H1 (cell line): ENCODE data around the gene JMJD1C. TPM values are rescaled to one million over a fixed set of nuclear protein-coding genes. Genes with fewer than 3 reads are reported as not detected.

Experiments used
- CTCF ChIA-PET: fragments of 300-600 bp; sonication (Branson Sonifier 250); formaldehyde crosslinking; loops from one replicate; lab custom pipeline; 2021; ENCODE audit not compliant: partially characterized antibody; lab: Charles Lee
- POLR2A ChIA-PET: fragments of 300-600 bp; sonication (Branson Sonifier 250); formaldehyde crosslinking; loops from one replicate; lab custom pipeline; 2021; ENCODE audit warnings: inconsistent platforms; ENCODE audit not compliant: partially characterized antibody; lab: Charles Lee
- DNase-seq, 2 experiments: peaks; one replicate each; pipeline versions ENCODE4 v3.0.0 to v3.0.0-alpha.2; 2010 to 2022; ENCODE audit warnings: low spot score in 2 of 2, low read depth in 1 of 2, mixed read lengths in 1 of 2
- FAIRE-seq: peaks from 2 replicates; lab custom pipeline; 2011; peaks lifted over from hg19 to GRCh38; lab: Jason Lieb, UNC
- H2AFZ ChIP-seq: 2 replicates; pipeline ENCODE4 v1.8.1; 2012; ENCODE audit warnings: low read length, inconsistent platforms
- H2AK5ac ChIP-seq: 2 replicates; pipeline ENCODE4 v1.6.1; 2013; ENCODE audit warnings: low read depth, low read length
- H2BK120ac ChIP-seq: replicated peaks from 2 replicates; pipeline ENCODE3; 2013; ENCODE audit warnings: low read depth, low read length, inconsistent platforms
- H2BK12ac ChIP-seq: 2 replicates; pipeline ENCODE4 v1.6.1; 2013; ENCODE audit warnings: low read depth, low read length
- H2BK15ac ChIP-seq: 2 replicates; pipeline ENCODE4 v1.6.1; 2013; ENCODE audit warnings: low read length
- H2BK20ac ChIP-seq: 2 replicates; pipeline ENCODE4 v1.6.1; 2013; ENCODE audit warnings: low read length
- H2BK5ac ChIP-seq: 2 replicates; pipeline ENCODE4 v1.6.1; 2013; ENCODE audit warnings: low read depth, low read length
- H3K14ac ChIP-seq: 2 replicates; pipeline ENCODE4 v1.6.1; 2013; ENCODE audit warnings: inconsistent platforms; ENCODE audit not compliant: insufficient read length
- H3K18ac ChIP-seq: 2 replicates; pipeline ENCODE4 v1.6.1; 2013; ENCODE audit warnings: low read length; ENCODE audit errors: extremely low read depth
- H3K23ac ChIP-seq: 2 replicates; pipeline ENCODE4 v1.6.1; 2013; ENCODE audit warnings: inconsistent platforms; ENCODE audit not compliant: insufficient read length
- H3K23me2 ChIP-seq: 2 replicates; pipeline ENCODE4 v1.6.1; 2013; ENCODE audit warnings: low read depth, low read length
- H3K27ac ChIP-seq: 2 replicates; pipeline ENCODE4 v1.6.1; 2011; ENCODE audit warnings: low read depth, low read length, inconsistent platforms
- H3K27me3 ChIP-seq, 4 experiments: replicated peaks in 1 of 4; 1 replicate in 1 of 4; 2 replicates in 3 of 4; pipeline versions ENCODE4 v1.6.1 to v1.8.1; 2011 to 2013; ENCODE audit warnings: low read length in 3 of 4, mild to moderate bottlenecking in 3 of 4, inconsistent platforms in 2 of 4, mixed read lengths in 2 of 4, moderate library complexity in 1 of 4; ENCODE audit not compliant: control insufficient read depth in 3 of 4, insufficient read depth in 3 of 4; ENCODE audit errors: extremely low read depth in 1 of 4
- H3K36me3 ChIP-seq, 4 experiments: 2 replicates each; pipeline versions ENCODE4 v1.6.1 to v1.8.1; 2011 to 2013; ENCODE audit warnings: mild to moderate bottlenecking in 4 of 4, low read length in 3 of 4, moderate library complexity in 2 of 4, control low read depth in 1 of 4, inconsistent platforms in 1 of 4; ENCODE audit not compliant: insufficient read depth in 4 of 4, control insufficient read depth in 2 of 4
- H3K4ac ChIP-seq: replicated peaks from 2 replicates; pipeline ENCODE3; 2013; ENCODE audit warnings: low read length, low read depth, mixed read lengths, inconsistent platforms; ENCODE audit not compliant: insufficient read length
- H3K4me1 ChIP-seq, 4 experiments: replicated peaks in 1 of 4; 1 replicate in 1 of 4; 2 replicates in 3 of 4; pipeline versions ENCODE4 v1.6.1 to v1.8.1; 2011 to 2013; ENCODE audit warnings: low read length in 3 of 4, inconsistent platforms in 2 of 4, mixed read lengths in 1 of 4; ENCODE audit not compliant: insufficient read depth in 4 of 4, control insufficient read depth in 3 of 4
- H3K4me2 ChIP-seq, 2 experiments: 2 replicates each; pipeline versions ENCODE4 v1.6.1 to v1.8.1; 2011 to 2013; ENCODE audit warnings: low read depth in 2 of 2, low read length in 2 of 2, control low read depth in 1 of 2, inconsistent platforms in 1 of 2, mild to moderate bottlenecking in 1 of 2; ENCODE audit not compliant: insufficient read depth in 1 of 2
- H3K4me3 ChIP-seq, 4 experiments: fragments of 200-600, 300-600 bp in 1 of 4; sonication (generic), shearing (Covaris generic), sonication (Bioruptor Twin) in 1 of 4; 2 replicates each; pipeline versions ENCODE4 v1.5.1 to v1.8.1; 2011 to 2016; ENCODE audit warnings: low read length in 4 of 4, low read depth in 3 of 4, control low read depth in 2 of 4, inconsistent platforms in 2 of 4, mild to moderate bottlenecking in 2 of 4, mixed read lengths in 1 of 4, moderate library complexity in 1 of 4; ENCODE audit not compliant: insufficient read depth in 2 of 4; ENCODE audit errors: extremely low read depth in 1 of 4
- H3K56ac ChIP-seq: replicated peaks from 2 replicates; pipeline ENCODE3; 2013; ENCODE audit warnings: low read depth, mild to moderate bottlenecking, mixed read lengths, low read length, inconsistent platforms; ENCODE audit not compliant: insufficient read length
- H3K79me1 ChIP-seq: 2 replicates; pipeline ENCODE4 v1.6.1; 2013; ENCODE audit warnings: low read depth, low read length, control low read depth
- H3K79me2 ChIP-seq, 2 experiments: 2 replicates each; pipeline versions ENCODE4 v1.6.1 to v1.8.1; 2012 to 2013; ENCODE audit warnings: low read length in 2 of 2, mild to moderate bottlenecking in 2 of 2, inconsistent platforms in 1 of 2; ENCODE audit not compliant: insufficient read depth in 2 of 2, control insufficient read depth in 1 of 2
- H3K9ac ChIP-seq, 4 experiments: replicated peaks in 1 of 4; 1 replicate in 1 of 4; 2 replicates in 3 of 4; pipeline versions ENCODE4 v1.6.1 to v1.8.1; 2011 to 2013; ENCODE audit warnings: low read depth in 3 of 4, low read length in 3 of 4, control low read depth in 2 of 4, mild to moderate bottlenecking in 2 of 4, moderate library complexity in 2 of 4, inconsistent platforms in 1 of 4; ENCODE audit errors: extremely low read depth in 1 of 4
- H3K9me3 ChIP-seq, 2 experiments: 2 replicates each; pipeline versions ENCODE4 v1.6.1 to v1.8.1; 2012 to 2013; ENCODE audit warnings: mild to moderate bottlenecking in 2 of 2, moderate library complexity in 2 of 2, control low read depth in 1 of 2, inconsistent platforms in 1 of 2, low read depth in 1 of 2, low read length in 1 of 2, mixed read lengths in 1 of 2; ENCODE audit not compliant: insufficient read depth in 2 of 2
- H4K20me1 ChIP-seq, 2 experiments: replicated peaks in 1 of 2; 2 replicates each; pipeline versions ENCODE3 to v1.8.1; 2011 to 2013; ENCODE audit warnings: inconsistent platforms in 2 of 2, low read length in 2 of 2, mild to moderate bottlenecking in 1 of 2; ENCODE audit not compliant: insufficient read depth in 2 of 2, control insufficient read depth in 1 of 2
- H4K5ac ChIP-seq: 2 replicates; pipeline ENCODE4 v1.6.1; 2013; ENCODE audit warnings: low read length, low read depth, mixed read lengths, inconsistent platforms; ENCODE audit not compliant: insufficient read length
- H4K8ac ChIP-seq: 2 replicates; pipeline ENCODE4 v1.8.0; 2013; ENCODE audit warnings: mild to moderate bottlenecking, moderate library complexity, low read length, inconsistent platforms; ENCODE audit not compliant: insufficient read depth; ENCODE audit errors: extremely low read depth
- H4K91ac ChIP-seq: replicated peaks from 2 replicates; pipeline ENCODE3; 2013; ENCODE audit warnings: low read length, mixed read lengths, inconsistent platforms; ENCODE audit not compliant: insufficient read length
- BACH1 ChIP-seq: IDR thresholded peaks from 2 replicates; pipeline ENCODE4 v1.6.1; 2012; ENCODE audit warnings: low read length, improper control_type of control experiment
- CHD2 ChIP-seq: IDR thresholded peaks from 2 replicates; pipeline ENCODE4 v1.6.1; 2012; ENCODE audit warnings: low read length, improper control_type of control experiment
- JUN ChIP-seq: IDR thresholded peaks from 2 replicates; pipeline ENCODE4 v1.6.1; 2011; ENCODE audit warnings: low read depth, mild to moderate bottlenecking, improper control_type of control experiment, low read length
- KDM4A ChIP-seq: IDR thresholded peaks from one replicate; pipeline ENCODE4 v1.7.1; 2012; ENCODE audit warnings: low read depth, mild to moderate bottlenecking, moderate library complexity, low read length, inconsistent platforms; ENCODE audit not compliant: severe bottlenecking
- NANOG ChIP-seq: IDR thresholded peaks from 2 replicates; pipeline ENCODE4 v1.6.1; 2011; ENCODE audit warnings: low read length, low read depth, mild to moderate bottlenecking, inconsistent platforms; ENCODE audit not compliant: insufficient read depth, poor library complexity, severe bottlenecking
- PHF8 ChIP-seq: fragments of 200-600 bp; sonication (generic); conservative IDR thresholded peaks from 2 replicates; pipeline ENCODE4 v1.7.1; 2012; ENCODE audit warnings: low read depth, mild to moderate bottlenecking, inconsistent platforms, low read length, moderate library complexity
- POLR2A ChIP-seq, 2 experiments: IDR thresholded peaks; 1 replicate in 1 of 2; 2 replicates in 1 of 2; pipeline ENCODE4 v1.6.1; 2011; ENCODE audit warnings: low read depth in 2 of 2, low read length in 2 of 2, mild to moderate bottlenecking in 2 of 2; ENCODE audit errors: control extremely low read depth in 1 of 2
- POU5F1 ChIP-seq: IDR thresholded peaks from 2 replicates; pipeline ENCODE4 v1.6.1; 2011; ENCODE audit warnings: low read depth, mild to moderate bottlenecking, low read length, moderate library complexity
- SIN3A ChIP-seq, 2 experiments: IDR thresholded peaks in 1 of 2; conservative IDR thresholded peaks in 1 of 2; 2 replicates each; pipeline ENCODE4 v1.6.1; 2011 to 2012; ENCODE audit warnings: low read length in 2 of 2, improper control_type of control experiment in 1 of 2, low read depth in 1 of 2, mild to moderate bottlenecking in 1 of 2
- SUZ12 ChIP-seq: fragments of 200-600 bp; sonication (generic); IDR thresholded peaks from 2 replicates; pipeline ENCODE4 v1.6.1; 2012; ENCODE audit warnings: mild to moderate bottlenecking, inconsistent platforms, low read length, moderate library complexity, mixed read lengths
- TBP ChIP-seq: IDR thresholded peaks from 2 replicates; pipeline ENCODE4 v1.6.1; 2011; ENCODE audit warnings: low read depth, low read length, improper control_type of control experiment
- TCF12 ChIP-seq: IDR thresholded peaks from 2 replicates; pipeline ENCODE4 v1.6.1; 2011; ENCODE audit warnings: low read depth, mild to moderate bottlenecking, low read length
- WGBS, 2 experiments: shearing (Covaris generic) in 1 of 2; methylation state at CpG; one replicate each; pipeline versions ENCODE4 v1.1.6 to v1.1.7; 2013 to 2015; ENCODE audit warnings: low lambda C conversion rate in 2 of 2, mixed read lengths in 2 of 2, inconsistent platforms in 1 of 2, low coverage in 1 of 2, missing lambda C conversion rate in 1 of 2; ENCODE audit not compliant: insufficient replicate concordance in 2 of 2, insufficient coverage in 1 of 2, insufficient read length in 1 of 2; ENCODE audit errors: extremely low coverage in 1 of 2, missing lambda C conversion rate in 1 of 2; 5-methylcytosine and 5-hydroxymethylcytosine counted together
- polyA plus RNA-seq, 7 experiments: library from polyadenylated mRNA; depleted of rRNA in 3 of 7; stranded (reverse) in 5 of 7; unstranded in 2 of 7; fragments of >200 nt in 5 of 7; fragments of 200-250 nt in 2 of 7; gene quantifications; 1 replicate in 5 of 7; 2 replicates in 1 of 7; 4 replicates in 1 of 7; pipeline versions ENCODE4 v1.2.1 to v1.2.3, GENCODE V29; 2011 to 2013; ENCODE audit warnings: missing spikeins in 2 of 7, mixed read lengths in 2 of 7
- total RNA-seq: library from RNA; stranded (reverse); fragmentation: NEBNext Ultra II Directional; extraction: Animal tissue kit (Norgen Biotek cat#: 25700); gene quantifications from 2 replicates; pipeline ENCODE4 v1.2.1, GENCODE V29; 2021

The JMJD1C gene
- total and polyA plus RNA-seq, 2 of the 8 experiments (the other 6 are each of a cell fraction or from before 2014, with no cell fraction given), result 54.5 to 210 TPM

- Histone ChIP-seq H2BK20ac (no peak overlapping the region), H3K4me1 (peaks cover 0 to 10% (median 2%) of the 10 kb centered on the region in 4 experiments; a peak in 3 of 7 replicates), H2BK12ac (no peak overlapping the region), H3K27ac (no peak overlapping the region), H2AFZ (no peak overlapping the region), H4K5ac (no peak overlapping the region), H2AK5ac (no peak overlapping the region), H4K8ac (no peak overlapping the region), H2BK120ac (no peak overlapping the region), H3K4ac (no peak overlapping the region), H3K79me2 (peaks cover 3 to 57% of the 10 kb centered on the region in 2 experiments; a peak in 2 of 4 replicates), H2BK15ac (no peak overlapping the region), H3K79me1 (no peaks in the 10 kb centered on the region), H3K36me3 (no peaks in the 10 kb centered on the region), H3K9ac (no peak overlapping the region), H3K18ac (no peak overlapping the region), H3K23me2 (no peaks in the 10 kb centered on the region), H3K56ac (no peak overlapping the region), H2BK5ac (0 out of 2 replicates have a peak overlapping the region, but pooled peaks have one; percentile 22), H3K23ac (no peak overlapping the region), H4K91ac (no peak overlapping the region), H3K4me2 (no peak overlapping the region), H3K4me3 (no peak overlapping the region), H3K14ac (no peak overlapping the region), H3K9me3 (no peaks in the 10 kb centered on the region), H3K27me3 (no peaks in the 10 kb centered on the region), H4K20me1 (no peaks in the 10 kb centered on the region)
- CTCF ChIA-PET, result interaction anchor here (0.7 to 0.9 kb wide), 2 partner anchors 14 to 345 kb away, joined by 3 to 4 read pairs; no protein-coding TSS in a partner anchor
- TF ChIP-seq SUZ12 (no peak), SIN3A (conservative IDR thresholded peaks at IDR 0.05 in 1 of 2, IDR thresholded peaks at IDR 0.05 in 1 of 2; ENCODE audit: low read depth in 1 of 2, low read length in 2 of 2) (no peak), TCF12 (no peak), CHD2 (no peak), TBP (no peak), JUN (no peak), NANOG (no peak), BACH1 (no peak), POLR2A (IDR thresholded peaks at IDR 0.05; ENCODE audit: control extremely low read depth in 1 of 2, low read depth in 2 of 2, low read length in 2 of 2) (no peak), POU5F1 (no peak), KDM4A (no peak), PHF8 (no peak)
- WGBS, 2 experiments, result 91% methylated on average over 5 of the region's 5 CpGs; no CpG with 5 or more reads in 1 of the 2 experiments
- DNase-seq (no peak), FAIRE-seq (no peak)
- POLR2A ChIA-PET, result interaction anchor here (0.7 to 1.9 kb wide), 8 partner anchors 9 to 217 kb away, joined by 3 to 6 read pairs (median 4); no protein-coding TSS in a partner anchor
These were observed 179.4 kb downstream of the JMJD1C start for GRCh38 chr10:63286340-63286739.
